Epithelial cell of esophagus (primary cell): ENCODE results near the gene LCE3C.
A peak's percentile ranks its signal among the peaks of the same experiment; 100 is the strongest.
"Not testable (repeated sequence)": the region's sequence is repeated elsewhere in the genome, so short reads cannot be mapped to it uniquely, and the experiment has no call there.

ENCODE experiments used
- DNase-seq: peaks from one replicate; pipeline ENCODE4 v3.0.0; 2010; ENCODE audit warnings: low read depth
- H3K4me3 ChIP-seq: 2 replicates; pipeline ENCODE4 v1.5.1; 2011; ENCODE audit warnings: mild to moderate bottlenecking, low read length, control low read depth
- CTCF ChIP-seq: IDR thresholded peaks from 2 replicates; pipeline ENCODE4 v1.5.1; 2011; ENCODE audit warnings: low read depth, mild to moderate bottlenecking, low read length, control low read depth, inconsistent platforms; ENCODE audit not compliant: insufficient read depth; ENCODE audit errors: missing control alignments

LCE3C gene

GRCh38 chr1:152599934-152600333, at the start of gene LCE3C:
Gene LCE3C, plus strand, starts transcription at chr1:152600234. Its CDS starts 498 bp downstream, at chr1:152600732.
- no peak for TF ChIP-seq CTCF
- DNase-seq: no peak
- no peak within 1 kb of the TSS for H3K4me3 ChIP-seq

GRCh38 chr1:152565115-152565514, 34.9 kb upstream of the LCE3C start:
- TF ChIP-seq CTCF: no peak
- H3K4me3 ChIP-seq: no peak overlapping the region
- no peak for DNase-seq

- TF ChIP-seq CTCF: no peak
- DNase-seq: no peak
- H3K4me3 ChIP-seq: no peak overlapping the region
Measured at GRCh38 chr1:152565535-152566215, 34.4 kb upstream of the LCE3C start.

- DNase-seq: peak; percentile 98
- TF ChIP-seq CTCF: no peak
- no peak within 1 kb of the TSS for H3K4me3 ChIP-seq
Measured at GRCh38 chr1:152566681-152567080, 33.4 kb upstream of the LCE3C start, which contains the start of gene LCE3E. Gene LCE3E, minus strand, starts transcription at chr1:152566780. Its CDS starts 572 bp downstream, at chr1:152566208.

- DNase-seq: peak; percentile 39
- TF ChIP-seq CTCF: no peak
- no peak overlapping the region for H3K4me3 ChIP-seq
Measured at GRCh38 chr1:152577168-152577567, 22.9 kb upstream of the LCE3C start.

GRCh38 chr1:152579526-152579925, 20.5 kb upstream of the LCE3C start:
- not testable (repeated sequence) for DNase-seq, H3K4me3 ChIP-seq

GRCh38 chr1:152580433-152580832, 19.6 kb upstream of the LCE3C start, which contains the start of gene LCE3D:
Gene LCE3D, minus strand, starts transcription at chr1:152580516. Its CDS starts 580 bp downstream, at chr1:152579936.
- no peak for TF ChIP-seq CTCF
- peak; percentile 90 for DNase-seq
- no peak within 1 kb of the TSS for H3K4me3 ChIP-seq
